ENCODE data around the gene STRAP. TPM values are rescaled to one million over a fixed set of nuclear protein-coding genes. Genes with fewer than 3 reads are reported as not detected.
"Not testable (repeated sequence)": the region's sequence is repeated elsewhere in the genome, so short reads cannot be mapped to it uniquely, and the experiment has no call there.

The STRAP gene
- total and polyA plus RNA-seq, 2 of the 4 experiments (the other 2 are of a cell fraction) = 82.1 to 98.1 TPM

- H4K91ac ChIP-seq (ENCODE audit: insufficient read depth, low read depth, low read length); intact Hi-C loops (cut with micrococcal nuclease); H3K36me3 ChIP-seq (ENCODE audit: control insufficient read depth, insufficient read depth, low read length); ATAC-seq (ENCODE audit: low read depth); BruUV-seq (replicated peaks); H3K9ac ChIP-seq (ENCODE audit: low read depth, low read length); H3K27ac ChIP-seq (ENCODE audit: insufficient read depth, low read length); H4K8ac ChIP-seq (ENCODE audit: low read depth in 2 of 2, low read length in 2 of 2); H3K23ac ChIP-seq (ENCODE audit: low read depth, low read length); H2BK15ac ChIP-seq (ENCODE audit: low read depth, low read length); H3K9me1 ChIP-seq (ENCODE audit: insufficient read depth, low read length); in situ Hi-C loops (cut with MboI; ENCODE audit: low sequenced_read_pairs); H2BK5ac ChIP-seq (ENCODE audit: low read depth, low read length, poor library complexity, severe bottlenecking); H2BK120ac ChIP-seq (ENCODE audit: low read depth, low read length); H3K4ac ChIP-seq (ENCODE audit: low read depth, low read length); H2AK9ac ChIP-seq (replicated peaks; ENCODE audit: low read depth, low read length, poor library complexity); POLR2A ChIA-PET (ENCODE audit: unreplicated experiment); H4K20me1 ChIP-seq (ENCODE audit: insufficient read depth, low read length); dilution Hi-C loops (cut with HindIII; ENCODE audit: low sequenced_read_pairs, unreplicated experiment); H3K56ac ChIP-seq (ENCODE audit: extremely low read depth, insufficient read depth, low read length); H3K14ac ChIP-seq (replicated peaks; ENCODE audit: low read depth, low read length); H3K4me3 ChIP-seq (ENCODE audit: insufficient read depth, low read depth, low read length); H4K5ac ChIP-seq (ENCODE audit: low read depth, low read length); H3K9me3 ChIP-seq (ENCODE audit: control insufficient read depth, insufficient read depth, low read length); H3K18ac ChIP-seq (ENCODE audit: low read depth, low read length); H2AK5ac ChIP-seq (ENCODE audit: low read depth, low read length); H3K27me3 ChIP-seq (ENCODE audit: control insufficient read depth, insufficient read depth, low read length); DNase-seq; H2AFZ ChIP-seq (replicated peaks; ENCODE audit: low read length, poor library complexity); H2BK20ac ChIP-seq (ENCODE audit: low read depth, low read length); H3K4me1 ChIP-seq (ENCODE audit: control insufficient read depth, insufficient read depth, low read length); H3K4me2 ChIP-seq (ENCODE audit: low read depth, low read length): not testable (repeated sequence)
- H3K79me1 ChIP-seq (ENCODE audit: low read depth in 1 of 2, low read length in 2 of 2) = peaks cover 16 to 24% of the 10 kb centered on the region in 2 experiments
- CTCF ChIA-PET = interaction anchor here (1.7 kb wide), 1 partner anchor 29 kb away, joined by 5 read pairs; no protein-coding TSS in a partner anchor
- WGBS, 2 experiments (ENCODE audit: extremely low coverage in 2 of 2, insufficient read length in 1 of 2) = no CpG with 5 or more reads among the region's 5 CpGs
Measured at GRCh38 chr12:15943519-15943918, 61.3 kb downstream of the STRAP start.

GRCh38 chr12:15948461-15948860 lies 66.3 kb downstream of the STRAP start:
- H2BK5ac ChIP-seq (ENCODE audit: low read depth, low read length, poor library complexity, severe bottlenecking); in situ Hi-C loops (cut with MboI; ENCODE audit: low sequenced_read_pairs); H3K9me1 ChIP-seq (ENCODE audit: insufficient read depth, low read length); H3K14ac ChIP-seq (replicated peaks; ENCODE audit: low read depth, low read length); H3K9me3 ChIP-seq (ENCODE audit: control insufficient read depth, insufficient read depth, low read length); H3K27me3 ChIP-seq (ENCODE audit: control insufficient read depth, insufficient read depth, low read length); H3K18ac ChIP-seq (ENCODE audit: low read depth, low read length); H3K4ac ChIP-seq (ENCODE audit: low read depth, low read length); DNase-seq; ATAC-seq (ENCODE audit: low read depth); H2BK120ac ChIP-seq (ENCODE audit: low read depth, low read length); H2AK9ac ChIP-seq (replicated peaks; ENCODE audit: low read depth, low read length, poor library complexity); H3K23ac ChIP-seq (ENCODE audit: low read depth, low read length); H3K9ac ChIP-seq (ENCODE audit: low read depth, low read length); H4K91ac ChIP-seq (ENCODE audit: insufficient read depth, low read depth, low read length); H3K56ac ChIP-seq (ENCODE audit: extremely low read depth, insufficient read depth, low read length); H4K8ac ChIP-seq (ENCODE audit: low read depth in 2 of 2, low read length in 2 of 2); H2BK15ac ChIP-seq (ENCODE audit: low read depth, low read length); H4K5ac ChIP-seq (ENCODE audit: low read depth, low read length); dilution Hi-C loops (cut with HindIII; ENCODE audit: low sequenced_read_pairs, unreplicated experiment); H3K4me1 ChIP-seq (ENCODE audit: control insufficient read depth, insufficient read depth, low read length); H2AK5ac ChIP-seq (ENCODE audit: low read depth, low read length); H3K27ac ChIP-seq (ENCODE audit: insufficient read depth, low read length); BruUV-seq (replicated peaks); H3K4me2 ChIP-seq (ENCODE audit: low read depth, low read length); H2BK20ac ChIP-seq (ENCODE audit: low read depth, low read length); H3K4me3 ChIP-seq (ENCODE audit: insufficient read depth, low read depth, low read length); intact Hi-C loops (cut with micrococcal nuclease); H3K36me3 ChIP-seq (ENCODE audit: control insufficient read depth, insufficient read depth, low read length); H2AFZ ChIP-seq (replicated peaks; ENCODE audit: low read length, poor library complexity); H4K20me1 ChIP-seq (ENCODE audit: insufficient read depth, low read length); CTCF ChIA-PET; POLR2A ChIA-PET (ENCODE audit: unreplicated experiment): not testable (repeated sequence)
- 100% methylated on average over 3 of the region's 10 CpGs; no CpG with 5 or more reads in 1 of the 2 experiments for WGBS, 2 experiments (ENCODE audit: extremely low coverage in 2 of 2, insufficient read length in 1 of 2)
- H3K79me1 ChIP-seq (ENCODE audit: low read depth in 1 of 2, low read length in 2 of 2) = peaks cover 14 to 19% of the 10 kb centered on the region in 2 experiments

All from IMR-90 (cell line).